H4 (cell line): ENCODE results near the gene HEBP1. TPM values are rescaled to one million over a fixed set of nuclear protein-coding genes. Genes with fewer than 3 reads are reported as not detected.

Experiments
- DNase-seq: peaks from one replicate; pipeline ENCODE4 v3.0.0-alpha.2; 2015; ENCODE audit warnings: low spot score
- total RNA-seq: library from RNA; depleted of rRNA; stranded (reverse); fragments of >200 nt; shearing (Covaris generic); gene quantifications from 2 replicates; pipeline ENCODE4 v1.2.3, GENCODE V29; 2014

The HEBP1 gene
- total RNA-seq, 1 experiment from 2014 or later, result 6.9 TPM

DNA sequence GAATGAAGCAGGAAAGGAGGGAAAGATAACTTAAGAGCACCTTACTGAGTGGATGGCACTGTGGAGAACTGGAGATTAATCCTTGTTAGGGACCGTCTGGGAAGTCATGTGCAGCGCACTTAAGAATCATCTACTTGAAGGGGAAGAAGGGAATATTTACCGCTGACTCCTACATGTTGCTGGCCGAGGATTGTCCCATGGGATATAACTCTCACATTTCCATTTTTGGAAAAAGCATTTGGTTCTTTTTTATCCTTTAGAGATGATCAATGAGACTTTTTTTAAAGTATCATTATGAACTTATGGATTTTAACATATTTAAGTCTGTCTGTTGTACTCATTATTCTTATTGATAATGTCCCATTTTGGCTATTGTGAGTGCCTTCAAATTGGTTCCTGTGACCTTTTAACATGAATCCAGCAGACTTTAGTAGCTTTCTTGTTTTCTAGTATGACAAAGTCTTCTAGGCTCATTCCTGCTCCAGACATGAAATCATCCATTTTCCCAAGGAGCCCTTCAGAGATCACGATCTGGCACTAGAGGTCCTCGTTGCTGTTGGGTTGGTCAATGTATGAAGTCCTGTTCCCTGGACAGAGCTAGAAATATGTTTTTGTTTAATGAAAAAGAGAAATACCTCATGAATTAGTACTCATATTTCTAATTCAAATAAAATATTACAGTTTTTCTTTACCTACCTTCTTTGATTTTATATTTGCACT lies 23.9 kb upstream of the HEBP1 start:
- DNase-seq, result no peak

DNA sequence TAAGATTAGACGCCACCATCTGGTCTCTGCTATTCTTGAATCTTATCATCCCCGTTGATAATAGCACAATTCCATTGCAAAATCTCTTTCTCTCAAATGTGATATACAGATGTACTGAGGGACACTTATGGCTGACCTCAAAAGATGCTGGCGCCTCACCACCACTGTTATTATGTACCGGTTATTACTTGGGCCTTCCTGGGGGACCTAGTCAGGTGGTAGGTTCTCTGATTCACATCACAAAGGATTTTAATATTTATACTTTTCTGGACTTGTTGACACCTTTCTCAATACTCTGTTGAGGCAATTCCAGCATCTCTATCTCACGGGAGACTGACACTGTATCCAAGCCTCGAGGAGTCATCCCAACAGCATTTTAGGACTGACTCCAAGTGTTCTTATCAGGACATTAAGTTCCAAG lies 22.8 kb upstream of the HEBP1 start:
- no peak for DNase-seq

DNA sequence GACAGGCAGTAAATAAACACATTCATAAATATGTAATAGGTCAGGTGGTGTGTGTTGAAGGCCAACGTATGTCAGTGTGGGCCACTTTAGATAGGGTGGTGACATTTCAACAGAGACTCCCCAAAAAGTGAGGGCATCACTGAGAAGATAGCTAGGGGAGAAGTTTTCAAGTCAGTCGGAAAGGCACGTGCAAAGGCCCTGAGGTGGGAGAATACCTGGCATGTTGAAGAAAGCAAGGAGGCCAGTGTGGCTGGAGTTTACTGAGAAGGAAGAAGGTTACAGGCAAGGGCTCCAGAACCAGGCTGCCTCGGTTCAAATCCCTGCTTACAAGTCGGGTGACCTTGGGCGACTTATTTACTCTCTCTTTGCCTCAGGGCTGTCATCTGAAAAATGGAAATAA lies 11.0 kb upstream of the HEBP1 start:
- no peak for DNase-seq

DNA sequence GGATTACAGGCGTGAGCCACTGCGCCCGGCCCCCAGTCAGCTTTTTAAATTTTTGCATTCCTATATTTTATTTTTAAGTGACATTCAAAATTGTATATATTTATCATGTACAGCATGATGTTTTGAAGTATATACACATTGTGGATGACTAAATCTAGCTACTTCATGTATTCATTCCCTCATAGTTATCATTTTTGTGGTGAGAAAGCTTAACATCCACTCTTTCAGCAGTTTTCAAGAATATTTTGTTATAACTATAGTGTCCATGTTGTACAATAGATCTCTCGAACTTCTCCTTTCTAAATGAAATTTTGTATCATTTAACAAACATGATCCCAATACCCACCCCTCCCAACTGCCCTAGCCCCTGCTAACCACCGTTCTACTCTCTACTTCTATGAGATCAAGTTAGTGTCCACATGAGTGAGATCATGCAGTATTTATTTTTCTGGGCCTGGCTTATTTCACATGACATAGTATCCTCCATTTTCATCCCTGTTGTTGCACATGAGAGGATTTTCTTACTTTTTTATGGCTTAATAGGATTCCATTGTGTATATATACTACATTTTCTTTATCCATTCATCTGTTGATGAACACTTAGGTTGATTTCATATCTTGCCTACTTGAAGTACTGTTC lies 8.8 kb upstream of the HEBP1 start:
- no peak for DNase-seq

DNA sequence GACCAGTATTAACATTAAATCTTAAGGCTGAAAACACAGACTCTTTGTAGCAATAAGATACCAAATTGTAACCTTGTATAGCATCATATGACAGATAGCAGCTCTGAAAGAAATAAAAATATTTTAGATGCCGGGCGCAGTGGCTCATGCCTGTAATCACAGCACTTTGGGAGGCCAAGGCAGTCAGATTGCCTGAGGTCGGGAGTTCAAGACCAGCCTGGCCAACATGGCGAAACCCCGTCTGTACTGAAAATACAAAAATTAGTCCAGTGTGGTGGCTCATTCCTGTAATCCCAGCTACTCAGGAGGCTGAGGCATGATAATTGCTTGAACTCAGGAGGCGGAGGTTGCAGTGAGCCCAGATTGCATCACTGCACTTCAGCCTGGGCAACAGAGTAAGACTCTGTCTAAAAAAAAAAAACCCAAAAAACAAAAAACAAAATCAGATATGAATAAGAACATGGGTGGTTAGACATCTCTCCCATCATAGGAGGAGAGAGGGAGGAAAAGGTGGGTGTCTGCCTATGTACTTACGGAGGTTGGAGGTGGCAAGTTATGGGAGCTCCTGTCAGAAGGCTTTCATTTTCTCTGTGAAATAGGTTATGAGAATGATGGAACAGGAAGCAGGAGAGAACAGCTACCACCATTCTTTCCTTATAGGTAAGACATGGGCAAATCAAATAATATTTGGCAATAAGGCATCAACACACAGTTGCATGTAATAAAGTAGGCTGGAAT lies 7.6 kb upstream of the HEBP1 start:
- DNase-seq, result no peak

DNA sequence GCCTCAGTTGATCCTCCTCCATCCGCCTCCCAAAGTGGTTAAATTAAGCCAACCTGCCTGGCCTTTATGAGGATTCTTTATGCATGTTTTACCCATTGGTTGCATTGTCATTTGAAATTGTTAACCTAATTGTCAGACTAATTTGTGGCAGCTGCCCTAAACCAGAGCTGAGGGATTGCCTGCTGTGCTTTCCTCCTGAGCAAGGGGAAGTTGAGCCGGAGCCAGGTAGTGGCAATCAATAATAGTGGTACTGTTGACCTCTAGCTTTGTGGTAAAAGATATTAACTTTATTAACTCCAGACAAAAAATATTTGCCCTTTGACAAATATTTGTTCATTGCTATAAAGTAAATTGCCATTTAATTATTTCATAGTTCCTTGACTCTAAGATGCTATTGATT lies 5.6 kb upstream of the HEBP1 start:
- DNase-seq, result no peak

DNA sequence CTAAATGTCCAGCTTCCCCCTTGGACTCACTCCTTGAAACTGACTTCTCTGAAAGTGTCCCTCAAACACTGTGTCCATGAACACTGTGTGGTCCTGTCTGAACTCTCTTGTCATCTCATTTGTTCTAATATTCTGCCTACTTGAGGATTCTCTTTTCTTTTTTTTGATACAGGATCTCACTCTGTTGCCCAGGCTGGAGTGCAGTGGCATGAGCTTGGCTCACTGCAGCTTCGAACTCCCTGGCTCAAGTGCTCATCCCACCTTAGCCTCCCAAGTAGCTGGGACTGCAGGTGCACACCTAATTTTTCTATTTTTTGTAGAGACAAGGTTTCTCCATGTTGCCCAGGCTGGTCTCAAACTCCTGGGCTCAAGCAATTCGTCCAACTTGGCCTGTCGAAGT lies 4.9 kb upstream of the HEBP1 start:
- DNase-seq, result no peak

DNA sequence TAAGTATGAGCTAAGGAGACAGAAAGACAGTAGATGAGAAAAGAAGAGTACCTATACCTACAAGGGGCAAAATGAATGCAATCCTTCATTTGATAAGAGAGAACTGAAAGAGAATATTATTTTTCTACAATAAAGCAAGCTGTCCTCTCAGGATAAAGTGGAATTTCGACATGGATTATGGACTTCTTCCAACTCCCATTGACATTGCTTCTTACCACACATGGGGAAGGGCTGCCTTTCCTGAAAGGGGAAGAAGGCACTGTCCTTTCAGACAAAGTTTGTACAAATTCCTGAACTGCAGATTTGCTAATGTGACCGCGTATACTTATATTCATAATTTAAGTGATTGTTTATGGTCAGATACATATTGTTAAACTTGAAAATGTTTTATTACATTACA lies 4.3 kb upstream of the HEBP1 start:
- no peak for DNase-seq

DNA sequence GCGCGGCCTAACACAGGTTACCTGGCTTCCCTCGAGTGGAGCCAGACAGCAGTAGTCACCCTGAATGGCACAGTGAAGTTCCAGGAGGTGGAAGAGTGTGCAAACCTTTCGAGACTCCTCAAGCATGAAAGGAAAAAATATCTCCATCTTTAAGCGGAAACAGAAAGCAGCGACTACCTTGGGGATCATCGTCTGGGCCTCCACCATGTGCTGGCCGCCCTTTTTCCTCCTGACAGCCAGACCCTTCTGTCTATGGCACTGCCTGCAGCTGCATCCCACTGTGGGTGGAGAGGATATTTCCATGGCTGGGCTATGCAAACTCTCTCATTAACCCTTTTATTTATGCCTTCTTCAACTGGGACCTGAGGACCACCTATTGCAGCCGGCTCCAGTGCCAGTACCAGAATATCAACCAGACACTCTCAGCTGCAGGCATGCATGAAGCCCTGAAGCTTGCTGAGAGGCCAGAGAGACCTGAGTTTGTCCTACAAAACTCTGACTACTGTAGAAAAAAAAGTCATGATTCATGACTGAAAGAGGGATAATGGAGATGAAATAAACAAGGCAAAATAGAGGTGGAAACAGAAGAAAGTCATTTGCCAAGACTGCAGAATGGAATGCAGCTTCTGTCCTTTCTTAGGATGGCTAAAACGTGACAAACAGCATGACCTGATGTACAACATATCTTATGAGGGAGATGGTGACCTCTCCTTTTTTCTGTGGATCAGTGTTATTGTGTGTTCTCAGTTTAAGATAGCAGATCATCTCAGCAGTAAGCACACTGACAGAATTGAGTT lies 2.4 kb upstream of the HEBP1 start:
- DNase-seq, result no peak

DNA sequence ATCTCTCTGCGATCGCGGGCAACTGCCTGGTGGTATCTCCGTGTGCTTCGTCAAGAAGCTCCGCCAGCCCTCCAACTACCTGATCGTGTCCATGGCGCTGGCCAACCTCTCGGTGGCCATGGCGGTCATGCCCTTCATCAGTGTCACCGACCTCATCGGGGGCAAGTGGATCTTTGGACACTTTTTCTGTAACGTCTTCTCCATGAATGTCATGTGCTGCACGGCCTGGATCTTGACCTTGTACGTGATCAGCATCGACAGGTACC lies 1.6 kb upstream of the HEBP1 start:
- DNase-seq, result no peak

DNA sequence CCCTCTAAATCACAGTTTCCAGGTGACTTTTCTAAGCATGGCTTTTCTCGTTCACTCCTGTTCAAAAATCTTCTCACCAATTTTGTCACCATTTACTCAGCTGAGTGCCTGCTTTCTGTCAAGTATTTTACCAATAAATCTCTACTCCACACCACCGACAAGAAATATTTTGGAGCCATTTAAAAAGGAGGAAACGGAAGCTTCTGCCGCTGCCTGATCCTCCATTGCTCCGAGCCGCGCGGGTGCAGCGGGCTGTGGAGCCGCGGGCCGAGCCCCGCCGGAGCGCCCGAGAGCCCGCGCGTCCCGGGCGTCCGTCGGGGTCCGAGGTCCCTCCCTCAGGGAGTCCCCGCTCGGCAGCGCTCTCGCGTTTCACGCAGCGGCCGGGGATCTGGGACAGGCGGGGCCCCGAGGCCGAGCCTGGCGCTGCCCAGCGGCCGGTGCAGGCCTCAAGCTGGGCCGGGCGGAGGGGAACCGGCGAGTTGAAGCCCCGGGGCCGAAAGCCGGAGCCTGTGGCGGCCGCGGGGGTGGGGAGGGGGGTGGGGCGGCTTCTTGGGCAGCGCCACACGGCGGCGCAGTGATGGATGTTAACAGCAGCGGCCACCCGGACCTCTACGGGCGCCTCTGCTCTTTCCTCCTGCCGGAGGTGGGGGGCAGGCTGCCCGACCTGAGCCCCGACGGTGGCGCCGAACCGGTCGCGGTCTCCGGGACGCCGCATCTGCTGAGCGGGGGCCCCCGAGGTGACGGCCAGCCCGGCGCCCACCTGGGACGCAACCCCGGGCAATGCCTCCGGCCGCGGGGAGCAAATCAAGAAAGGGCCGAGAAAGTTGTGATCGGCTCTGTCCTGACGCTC lies 1.1 kb upstream of the HEBP1 start:
- DNase-seq, result peak; percentile 30

DNA sequence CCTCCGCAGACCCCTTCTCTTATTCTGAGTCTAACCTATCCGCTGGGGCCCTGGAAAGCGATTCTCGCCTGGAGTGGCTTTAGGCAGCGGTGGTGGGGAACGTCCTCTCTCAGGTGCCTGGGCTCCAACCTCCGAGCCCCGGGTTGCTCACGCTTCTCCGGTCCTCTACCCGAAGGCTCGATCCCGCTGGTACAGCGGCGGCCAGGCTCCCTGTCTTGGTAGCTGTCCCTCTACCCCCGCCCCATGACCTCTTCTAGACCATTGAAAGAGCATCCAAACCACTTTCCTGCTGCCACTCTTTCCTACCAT lies 505 bp upstream of the HEBP1 start:
- DNase-seq, result peak; percentile 28

DNA sequence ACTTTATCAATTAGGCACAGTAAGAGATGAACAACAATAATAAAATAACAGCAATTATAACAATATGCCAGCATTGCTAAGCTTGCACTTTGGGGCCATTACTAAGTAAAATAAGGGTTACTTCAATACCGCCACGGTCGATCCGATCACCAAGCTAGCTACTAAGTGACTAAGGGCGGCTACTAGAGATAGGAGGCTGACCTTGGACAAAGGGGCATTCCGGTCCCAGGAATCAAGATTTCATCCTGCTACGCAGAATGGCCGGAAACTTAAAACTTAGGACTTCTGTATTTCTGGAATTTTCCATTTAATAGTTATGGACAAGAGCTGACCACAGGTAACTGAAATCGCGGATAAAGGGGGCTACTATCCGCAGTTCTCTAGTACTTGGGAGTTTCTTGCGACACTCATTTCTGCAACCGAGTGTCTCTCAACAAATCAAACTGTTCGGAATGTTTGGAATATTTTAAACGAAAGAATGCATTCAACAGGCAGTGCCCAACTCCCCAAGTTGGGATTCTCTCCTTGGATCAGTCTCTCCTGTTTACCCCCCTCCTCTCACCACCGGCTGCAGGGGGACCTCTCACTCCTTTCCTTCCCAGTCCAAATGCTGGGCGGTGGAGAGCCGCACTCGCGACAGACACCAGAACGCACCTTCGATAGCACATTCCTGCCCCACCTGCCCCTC lies 650 bp downstream of the HEBP1 start:
- no peak for DNase-seq

DNA sequence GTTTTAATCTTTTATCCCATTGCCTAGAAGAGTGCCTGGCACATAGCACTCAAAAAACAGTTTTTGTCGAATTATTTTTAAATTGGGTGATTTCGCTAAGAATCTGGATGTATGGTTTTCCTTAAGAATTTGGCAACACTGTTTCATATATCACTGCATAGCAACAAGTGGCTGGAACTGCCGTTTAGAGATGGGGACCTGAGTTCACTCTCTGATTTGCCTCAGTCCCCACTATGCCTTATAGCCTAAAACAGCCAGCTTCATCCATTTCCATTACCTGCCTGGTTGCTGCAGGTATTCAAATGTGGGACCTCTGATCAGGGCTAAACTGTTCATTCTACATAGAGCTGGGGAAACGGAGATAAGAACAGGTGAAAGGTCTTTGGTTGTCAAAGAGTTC lies 1.8 kb downstream of the HEBP1 start:
- no peak for DNase-seq

DNA sequence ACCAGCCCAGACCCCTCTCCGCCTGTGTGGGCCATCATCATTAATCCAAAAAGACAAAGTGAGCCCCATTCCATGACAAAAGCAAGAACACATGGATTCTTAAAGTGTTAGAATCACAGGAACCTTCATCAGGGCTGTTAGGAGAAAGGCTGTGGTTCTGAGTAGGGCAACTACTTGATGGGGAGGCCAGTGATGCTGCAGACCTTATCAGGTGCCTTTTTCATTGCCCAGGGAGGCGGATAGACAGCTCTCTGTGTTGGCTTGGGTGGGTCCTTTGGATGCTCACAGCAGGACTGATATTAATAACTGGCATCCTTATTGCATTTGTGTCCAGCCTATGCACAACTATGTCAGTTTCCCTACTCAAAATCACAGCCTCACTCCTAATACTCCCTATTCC lies 2.3 kb downstream of the HEBP1 start:
- DNase-seq, result no peak

DNA sequence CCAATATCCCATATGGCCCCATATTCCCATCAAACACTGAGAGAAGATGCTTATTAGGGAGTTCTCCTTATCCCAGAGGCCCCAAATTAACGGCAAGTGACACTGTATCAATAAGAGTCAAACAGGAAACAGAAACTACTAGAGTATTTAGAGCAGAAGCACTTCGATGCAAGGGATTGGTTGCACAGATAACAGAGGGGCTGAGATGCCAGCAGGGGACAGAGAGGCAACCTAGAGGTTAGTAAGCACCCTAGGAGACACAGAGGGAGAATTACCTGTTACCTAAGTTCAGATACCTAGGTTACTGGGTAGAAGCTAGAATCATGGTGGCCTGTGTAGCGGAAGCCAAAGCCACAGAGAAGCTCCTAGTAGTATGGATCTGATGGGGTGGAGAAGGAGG lies 2.9 kb downstream of the HEBP1 start:
- DNase-seq, result no peak

DNA sequence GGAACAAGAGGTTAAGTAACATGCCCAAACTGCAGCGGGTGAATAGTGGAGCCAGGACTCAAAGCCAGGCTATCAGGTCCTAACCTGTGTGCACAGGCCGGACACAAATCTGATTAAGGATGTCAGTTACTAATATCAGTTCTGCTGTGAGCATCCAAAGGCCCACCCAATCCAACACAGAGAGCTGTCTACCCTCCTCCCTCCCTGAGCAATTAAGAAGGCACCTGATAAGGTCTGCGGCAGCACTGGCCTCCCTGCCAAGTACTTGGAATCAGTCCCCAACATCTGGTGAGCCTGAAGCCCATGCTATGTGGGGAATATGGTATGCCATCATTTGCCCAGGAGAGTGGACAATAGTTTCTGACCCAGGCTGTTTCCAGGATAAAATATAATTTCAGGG lies 3.9 kb downstream of the HEBP1 start:
- DNase-seq, result no peak

DNA sequence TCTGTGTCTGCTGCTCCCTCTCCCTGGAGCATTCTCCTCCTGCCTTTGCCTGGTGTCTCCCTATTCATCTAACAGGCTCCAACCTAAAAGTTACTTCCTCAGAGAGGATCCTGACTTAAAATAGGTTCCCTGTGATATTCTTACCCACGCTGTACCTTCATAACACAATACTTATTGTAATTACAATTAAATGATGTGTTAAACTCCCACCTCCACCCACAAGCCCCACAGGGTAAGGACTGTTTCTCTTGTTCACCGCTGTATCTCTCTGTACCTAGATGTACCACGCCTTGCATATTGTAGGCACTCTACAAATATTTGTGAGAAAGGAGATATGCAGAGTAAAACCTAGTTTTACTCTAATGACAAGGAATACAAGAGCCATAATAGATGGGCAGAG lies 5.0 kb downstream of the HEBP1 start:
- DNase-seq, result no peak

DNA sequence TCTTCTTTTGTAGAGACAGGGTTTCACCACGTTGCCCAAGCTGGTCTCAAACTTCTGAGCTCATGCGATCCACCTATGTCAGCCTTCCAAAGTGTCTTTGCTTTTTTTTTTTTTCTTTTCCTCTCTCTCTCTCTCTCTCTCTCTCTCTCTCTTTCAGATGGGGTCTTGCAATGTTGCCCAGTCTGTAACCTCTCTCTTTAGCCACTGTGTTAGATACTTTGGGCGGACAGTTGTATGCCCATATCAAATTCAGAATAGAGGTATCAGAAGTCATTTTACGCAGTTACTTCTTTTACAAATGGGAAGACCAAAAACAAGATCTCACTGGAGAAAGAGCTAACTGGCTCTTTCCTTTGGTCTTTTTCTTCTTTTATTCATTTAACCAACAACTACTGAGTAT lies 6.7 kb downstream of the HEBP1 start:
- DNase-seq, result no peak

DNA sequence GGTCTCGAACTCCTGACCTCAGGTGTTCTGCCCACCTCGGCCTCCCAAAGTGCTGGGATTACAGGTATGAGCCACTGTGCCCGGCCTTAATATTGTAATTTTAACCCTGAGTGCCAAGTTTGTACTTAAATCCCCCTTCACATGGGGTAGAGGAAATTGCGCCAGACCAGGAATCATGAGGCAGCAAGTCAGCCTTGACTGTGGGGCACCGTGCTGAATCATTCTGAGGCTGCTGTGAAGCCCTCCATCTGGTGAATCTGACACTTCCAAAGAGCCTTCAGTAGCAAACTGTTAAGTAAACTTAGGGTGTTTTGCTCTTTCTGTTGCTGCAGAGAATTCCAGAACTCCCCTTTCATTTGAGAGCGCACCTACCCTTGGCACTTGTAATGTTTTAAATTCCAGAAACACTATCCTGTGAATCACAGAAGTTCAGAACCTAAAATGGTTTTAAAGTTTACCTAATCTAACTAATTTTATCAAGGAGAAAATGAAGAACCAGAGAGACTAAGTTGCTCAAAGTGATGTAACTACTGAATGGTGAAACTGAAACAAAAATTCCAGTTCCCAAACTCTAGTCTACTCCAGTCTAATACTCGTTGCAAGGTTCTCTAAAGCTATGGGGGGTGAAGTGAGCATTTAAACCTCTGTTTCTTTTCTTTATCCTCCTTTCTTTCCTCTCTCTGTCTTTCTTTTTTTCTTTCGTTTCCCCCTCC lies 7.5 kb downstream of the HEBP1 start:
- DNase-seq, result peak; percentile 95
